Choroid plexus epithelial cell (primary cell): ENCODE data around the gene GOLGA6B.
"Not testable (repeated sequence)": the region's sequence is repeated elsewhere in the genome, so short reads cannot be mapped to it uniquely, and the experiment has no call there.

Experiments
- DNase-seq: peaks from one replicate; pipeline ENCODE4 v3.0.0-alpha.2; 2010; ENCODE audit warnings: low read depth
- H3K4me3 ChIP-seq: 2 replicates; pipeline ENCODE4 v1.5.1; 2011; ENCODE audit warnings: low read depth, mild to moderate bottlenecking, control low read depth, low read length, moderate library complexity
- TF ChIP-seq, protein P1 (sequence below): conservative IDR thresholded peaks from 2 replicates; pipeline ENCODE4 v1.5.1; 2011; ENCODE audit warnings: low read depth, mild to moderate bottlenecking, control low read depth, inconsistent platforms, low read length, moderate library complexity

The GOLGA6B gene

DNA sequence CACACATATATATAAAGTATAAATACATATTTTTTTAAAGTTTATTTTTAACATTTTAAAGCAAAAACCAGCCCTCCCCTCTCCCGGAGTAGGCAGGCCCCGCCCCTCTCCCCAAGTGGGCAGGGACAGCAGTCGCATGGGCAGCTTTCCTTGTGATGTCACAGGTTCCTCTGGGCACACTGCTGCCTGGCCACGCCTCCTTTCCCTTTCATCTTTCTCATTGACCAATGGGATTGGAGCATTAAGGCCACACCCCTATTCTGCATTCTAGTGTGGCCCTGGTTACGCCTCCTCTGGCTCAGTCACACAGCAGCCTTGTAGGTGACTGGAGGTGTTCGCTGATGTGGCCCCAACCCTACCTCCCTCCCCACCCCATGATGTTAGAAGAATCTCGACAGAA is at the start of gene GOLGA6B:
TSS of gene GOLGA6B (plus strand) at position 301 of the 400 bp plus-strand sequence. CDS start at position 342, 41 bp downstream.
- not testable (repeated sequence) for DNase-seq

GRCh38 chr15:72604794-72605193 is 49.7 kb upstream of the GOLGA6B start:
- peak; percentile 7 for DNase-seq

More for the DNA sequence above, at the start of gene GOLGA6B:
- H3K4me3 ChIP-seq, result not testable (repeated sequence)

GRCh38 chr15:72608084-72608483 is 46.4 kb upstream of the GOLGA6B start:
- DNase-seq, H3K4me3 ChIP-seq: not testable (repeated sequence)

More at GRCh38 chr15:72604794-72605193, 49.7 kb upstream of the GOLGA6B start:
- TF ChIP-seq, protein P1, sequence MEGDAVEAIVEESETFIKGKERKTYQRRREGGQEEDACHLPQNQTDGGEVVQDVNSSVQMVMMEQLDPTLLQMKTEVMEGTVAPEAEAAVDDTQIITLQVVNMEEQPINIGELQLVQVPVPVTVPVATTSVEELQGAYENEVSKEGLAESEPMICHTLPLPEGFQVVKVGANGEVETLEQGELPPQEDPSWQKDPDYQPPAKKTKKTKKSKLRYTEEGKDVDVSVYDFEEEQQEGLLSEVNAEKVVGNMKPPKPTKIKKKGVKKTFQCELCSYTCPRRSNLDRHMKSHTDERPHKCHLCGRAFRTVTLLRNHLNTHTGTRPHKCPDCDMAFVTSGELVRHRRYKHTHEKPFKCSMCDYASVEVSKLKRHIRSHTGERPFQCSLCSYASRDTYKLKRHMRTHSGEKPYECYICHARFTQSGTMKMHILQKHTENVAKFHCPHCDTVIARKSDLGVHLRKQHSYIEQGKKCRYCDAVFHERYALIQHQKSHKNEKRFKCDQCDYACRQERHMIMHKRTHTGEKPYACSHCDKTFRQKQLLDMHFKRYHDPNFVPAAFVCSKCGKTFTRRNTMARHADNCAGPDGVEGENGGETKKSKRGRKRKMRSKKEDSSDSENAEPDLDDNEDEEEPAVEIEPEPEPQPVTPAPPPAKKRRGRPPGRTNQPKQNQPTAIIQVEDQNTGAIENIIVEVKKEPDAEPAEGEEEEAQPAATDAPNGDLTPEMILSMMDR, result no peak
- no peak overlapping the region for H3K4me3 ChIP-seq

DNA sequence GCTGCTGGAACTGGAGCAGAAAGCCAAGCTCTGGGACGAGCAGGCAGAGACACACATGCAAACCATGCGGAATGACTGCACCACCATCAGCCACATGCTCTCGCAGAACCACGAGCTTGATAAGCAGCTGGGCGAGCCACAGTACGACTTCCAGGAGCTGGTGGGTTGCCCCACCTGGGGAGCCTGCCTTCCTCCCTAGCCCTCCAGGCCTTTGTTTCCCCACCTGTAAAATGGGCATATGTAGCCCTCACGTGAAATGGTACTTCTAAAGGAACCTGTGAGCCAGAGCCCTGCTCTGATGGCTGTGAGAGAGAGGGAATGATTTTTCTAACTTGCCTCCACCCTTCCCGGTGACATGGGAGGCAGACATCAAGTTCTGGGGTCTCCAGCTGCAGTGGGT is 44.6 kb upstream of the GOLGA6B start:
- H3K4me3 ChIP-seq, result no peak overlapping the region
- TF ChIP-seq, protein P1, result no peak
- no peak for DNase-seq

GRCh38 chr15:72612324-72612723 is 42.2 kb upstream of the GOLGA6B start:
- not testable (repeated sequence) for H3K4me3 ChIP-seq, DNase-seq

GRCh38 chr15:72614810-72615532 is 39.5 kb upstream of the GOLGA6B start:
- TF ChIP-seq, protein P1, result no peak
- no peak for DNase-seq
- no peak overlapping the region for H3K4me3 ChIP-seq

DNA sequence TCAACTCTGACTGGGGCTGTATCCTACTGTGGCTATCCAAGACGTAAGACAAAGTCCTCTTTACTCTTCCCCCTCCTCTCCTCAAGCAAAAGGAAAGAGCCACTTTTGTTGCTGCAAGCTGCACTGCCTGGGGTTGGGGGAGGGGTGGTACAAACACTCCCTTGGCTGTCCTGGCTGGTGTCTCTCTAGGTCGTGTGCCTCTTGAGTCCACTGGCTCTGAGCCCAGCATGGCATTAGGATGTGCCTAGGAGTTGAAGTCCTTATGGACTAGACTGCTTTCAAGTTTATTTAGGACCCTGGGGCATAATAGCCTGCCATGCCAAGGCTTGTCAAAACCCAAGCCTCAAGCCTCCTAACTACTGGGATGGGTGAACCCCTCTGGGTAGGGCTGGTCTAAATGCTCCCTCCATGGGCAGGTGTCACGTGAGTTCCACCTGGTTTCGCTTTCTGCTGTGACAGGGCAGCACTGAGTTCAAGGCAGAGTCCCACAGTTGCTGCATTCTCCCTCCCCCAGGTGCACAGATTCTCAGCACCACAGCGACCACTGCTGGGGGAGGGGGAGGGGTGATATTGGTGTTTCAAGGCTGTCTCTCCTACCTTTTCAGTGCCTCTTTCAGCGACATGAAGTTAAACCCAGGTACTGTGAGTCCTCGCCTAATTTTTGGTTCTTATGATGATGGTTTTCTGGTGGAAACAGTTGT is 38.8 kb upstream of the GOLGA6B start:
- DNase-seq, H3K4me3 ChIP-seq: not testable (repeated sequence)

GRCh38 chr15:72616491-72617210 is 37.8 kb upstream of the GOLGA6B start:
- H3K4me3 ChIP-seq, result no peak overlapping the region
- TF ChIP-seq, protein P1, result no peak
- DNase-seq, result no peak

DNA sequence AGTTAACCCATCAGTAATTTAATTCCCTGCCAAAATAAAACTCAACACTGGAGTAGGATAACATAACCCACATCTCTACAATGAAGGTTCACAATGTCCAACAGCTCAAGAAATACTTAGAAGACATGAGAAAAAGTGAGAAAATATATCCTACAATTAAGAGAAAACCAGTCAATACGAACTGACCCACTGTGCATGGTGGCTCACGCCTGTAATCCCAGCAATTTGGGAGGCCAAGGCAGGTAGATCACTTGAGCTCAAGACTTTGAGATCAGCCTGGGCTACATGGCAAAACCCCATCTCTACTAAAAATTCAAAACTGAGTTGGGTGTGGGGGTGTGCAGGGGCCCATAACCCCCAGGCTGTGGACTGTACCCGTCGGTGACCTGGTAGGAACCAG is 30.6 kb upstream of the GOLGA6B start:
- DNase-seq, H3K4me3 ChIP-seq: not testable (repeated sequence)

GRCh38 chr15:72626153-72626552 is 28.3 kb upstream of the GOLGA6B start:
- not testable (repeated sequence) for H3K4me3 ChIP-seq, DNase-seq
